ENCODE data around the gene BTBD2. TPM values are rescaled to one million over a fixed set of nuclear protein-coding genes. Genes with fewer than 3 reads are reported as not detected.

BTBD2 gene
- polyA plus RNA-seq, 1 experiment: 25.5 TPM

DNA sequence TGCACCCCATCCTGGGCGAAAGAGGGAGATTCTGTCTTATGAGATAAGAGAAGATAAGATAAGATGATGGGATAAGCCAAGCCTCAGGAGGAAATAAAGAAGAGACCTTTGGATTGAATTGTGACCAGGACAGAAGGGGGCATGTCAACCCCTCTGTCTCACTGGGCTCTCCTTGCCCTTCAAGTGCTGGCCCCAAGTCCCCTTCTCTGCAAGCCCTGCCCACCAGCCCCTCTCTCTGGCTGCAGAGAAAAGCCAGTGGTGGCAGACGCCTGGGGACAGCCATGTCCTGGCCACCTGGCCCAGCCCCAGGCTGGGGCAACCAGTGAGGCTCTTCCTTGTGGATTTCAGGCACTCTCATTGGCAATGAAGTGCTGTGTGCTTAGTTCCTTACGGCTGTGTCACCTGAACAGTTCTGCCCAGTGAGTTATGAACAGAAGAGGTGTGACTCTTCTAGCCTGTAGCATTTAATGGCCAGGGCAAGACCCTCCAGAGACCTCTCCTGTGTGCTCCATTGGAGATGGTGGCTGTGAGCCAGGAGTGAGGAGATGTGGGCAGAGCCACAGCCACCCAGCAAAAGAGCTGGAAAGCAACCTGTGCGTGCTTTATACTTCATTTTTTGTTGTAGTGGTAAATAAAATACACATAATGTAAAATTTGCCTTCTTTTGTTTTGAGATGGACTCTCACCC lies 6.1 kb upstream of the BTBD2 start:
- Histone ChIP-seq H3K9me3 (ENCODE audit: control insufficient read depth, insufficient read depth, low read length) (peaks cover 5% of the 10 kb centered on the region; the same call in 1 of the 2 replicates), H3K27ac (ENCODE audit: low read depth, low read length) (no peak overlapping the region), H3K4me3 (ENCODE audit: low read depth, low read length) (no peak overlapping the region), H3K27me3 (ENCODE audit: control insufficient read depth, insufficient read depth, low read length) (peaks cover 4% of the 10 kb centered on the region)
- POLR2A ChIA-PET: no interaction called here
- DNase-seq (ENCODE audit: low read depth, low spot score): no peak
- CTCF ChIA-PET: interaction anchor here (3.8 kb wide), 1 partner anchor 49 kb away, joined by 35 read pairs; no protein-coding TSS in a partner anchor
- TF ChIP-seq, protein P1, sequence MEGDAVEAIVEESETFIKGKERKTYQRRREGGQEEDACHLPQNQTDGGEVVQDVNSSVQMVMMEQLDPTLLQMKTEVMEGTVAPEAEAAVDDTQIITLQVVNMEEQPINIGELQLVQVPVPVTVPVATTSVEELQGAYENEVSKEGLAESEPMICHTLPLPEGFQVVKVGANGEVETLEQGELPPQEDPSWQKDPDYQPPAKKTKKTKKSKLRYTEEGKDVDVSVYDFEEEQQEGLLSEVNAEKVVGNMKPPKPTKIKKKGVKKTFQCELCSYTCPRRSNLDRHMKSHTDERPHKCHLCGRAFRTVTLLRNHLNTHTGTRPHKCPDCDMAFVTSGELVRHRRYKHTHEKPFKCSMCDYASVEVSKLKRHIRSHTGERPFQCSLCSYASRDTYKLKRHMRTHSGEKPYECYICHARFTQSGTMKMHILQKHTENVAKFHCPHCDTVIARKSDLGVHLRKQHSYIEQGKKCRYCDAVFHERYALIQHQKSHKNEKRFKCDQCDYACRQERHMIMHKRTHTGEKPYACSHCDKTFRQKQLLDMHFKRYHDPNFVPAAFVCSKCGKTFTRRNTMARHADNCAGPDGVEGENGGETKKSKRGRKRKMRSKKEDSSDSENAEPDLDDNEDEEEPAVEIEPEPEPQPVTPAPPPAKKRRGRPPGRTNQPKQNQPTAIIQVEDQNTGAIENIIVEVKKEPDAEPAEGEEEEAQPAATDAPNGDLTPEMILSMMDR (IDR thresholded peaks at IDR 0.05; ENCODE audit: low read depth, low read length): no peak

DNA sequence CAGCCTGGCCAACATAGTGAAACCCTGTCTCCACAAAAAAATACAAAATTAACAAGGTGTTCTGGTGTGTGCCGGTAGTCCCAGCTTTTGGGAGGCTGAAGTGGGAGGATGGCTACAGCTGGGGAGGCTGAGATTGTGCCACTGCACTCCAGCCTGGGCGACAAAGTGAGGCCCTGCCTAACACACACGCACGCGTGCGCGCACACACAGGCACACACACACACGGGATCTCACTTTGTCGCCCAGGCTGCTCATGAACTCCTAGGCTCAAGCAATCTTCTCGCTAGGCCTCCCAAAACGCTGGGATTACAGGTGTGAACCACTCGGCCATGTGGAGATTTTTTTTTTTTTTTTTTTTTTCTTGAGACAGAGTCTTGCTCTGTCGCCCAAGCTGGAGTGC lies 3.2 kb upstream of the BTBD2 start:
- H3K27me3 ChIP-seq (ENCODE audit: control insufficient read depth, insufficient read depth, low read length): peaks cover 4% of the 10 kb centered on the region
- ChIA-PET POLR2A (no interaction called here), CTCF (interaction anchor here (0.6 to 3.8 kb wide), 14 partner anchors 9 to 217 kb away, joined by 3 to 35 read pairs (median 4); partner anchors contain the start of gene PLEKHJ1)
- no peak overlapping the region for H3K27ac ChIP-seq (ENCODE audit: low read depth, low read length)
- no peaks in the 10 kb centered on the region; the same call in 1 of the 2 replicates for H3K9me3 ChIP-seq (ENCODE audit: control insufficient read depth, insufficient read depth, low read length)
- no peak overlapping the region for H3K4me3 ChIP-seq (ENCODE audit: low read depth, low read length)
- DNase-seq (ENCODE audit: low read depth, low spot score): no peak
- TF ChIP-seq, protein P1 (IDR thresholded peaks at IDR 0.05; ENCODE audit: low read depth, low read length): no peak

DNA sequence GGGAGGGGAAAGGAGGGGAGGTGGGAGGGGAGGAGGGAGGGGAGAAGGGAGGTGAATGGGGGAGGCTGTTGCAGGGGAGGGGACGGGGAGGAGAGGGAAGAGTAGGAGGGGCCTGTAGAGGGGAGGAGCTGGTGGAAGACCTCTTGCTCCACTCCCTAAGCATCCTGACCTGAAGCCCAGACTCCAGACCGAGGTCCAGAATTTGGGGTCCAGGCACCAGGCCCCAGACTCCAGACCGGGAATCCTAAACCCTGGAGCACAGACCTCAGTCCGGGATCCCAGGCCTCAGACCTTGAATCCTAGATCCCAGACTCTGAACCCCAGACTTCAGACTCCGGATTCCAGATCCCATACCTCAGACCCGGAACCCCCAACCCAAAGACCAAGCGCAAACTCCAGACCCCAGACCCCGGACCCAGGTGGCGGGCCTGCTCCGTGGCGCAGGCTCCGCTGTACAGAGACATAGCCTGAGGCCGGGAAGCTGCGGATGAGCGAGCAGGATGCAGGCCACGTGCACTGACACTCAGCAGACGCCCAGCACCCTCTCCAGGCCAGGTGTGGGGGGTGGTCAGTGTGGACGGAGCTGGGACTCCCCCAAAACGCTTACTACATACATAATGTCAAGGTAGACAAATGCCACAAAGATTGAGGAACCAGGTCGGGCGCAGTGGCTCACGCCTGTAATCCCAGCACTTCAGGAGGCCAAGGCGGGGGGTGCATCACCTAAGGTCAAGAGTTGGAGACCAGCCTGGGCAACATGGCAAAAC lies 710 bp upstream of the BTBD2 start:
- DNase-seq (ENCODE audit: low read depth, low spot score): peak; percentile 63
- Histone ChIP-seq H3K27ac (ENCODE audit: low read depth, low read length) (no peak overlapping the region), H3K4me3 (ENCODE audit: low read depth, low read length) (peak overlapping the region; percentile 57), H3K27me3 (ENCODE audit: control insufficient read depth, insufficient read depth, low read length) (no peaks in the 10 kb centered on the region), H3K9me3 (ENCODE audit: control insufficient read depth, insufficient read depth, low read length) (no peaks in the 10 kb centered on the region; the same call in 1 of the 2 replicates)
- TF ChIP-seq, protein P1 (IDR thresholded peaks at IDR 0.05; ENCODE audit: low read depth, low read length): no peak
- POLR2A ChIA-PET: no interaction called here
- CTCF ChIA-PET: interaction anchor here (0.6 to 1.3 kb wide), 2 partner anchors 34 to 53 kb away, joined by 3 to 5 read pairs; no protein-coding TSS in a partner anchor

DNA sequence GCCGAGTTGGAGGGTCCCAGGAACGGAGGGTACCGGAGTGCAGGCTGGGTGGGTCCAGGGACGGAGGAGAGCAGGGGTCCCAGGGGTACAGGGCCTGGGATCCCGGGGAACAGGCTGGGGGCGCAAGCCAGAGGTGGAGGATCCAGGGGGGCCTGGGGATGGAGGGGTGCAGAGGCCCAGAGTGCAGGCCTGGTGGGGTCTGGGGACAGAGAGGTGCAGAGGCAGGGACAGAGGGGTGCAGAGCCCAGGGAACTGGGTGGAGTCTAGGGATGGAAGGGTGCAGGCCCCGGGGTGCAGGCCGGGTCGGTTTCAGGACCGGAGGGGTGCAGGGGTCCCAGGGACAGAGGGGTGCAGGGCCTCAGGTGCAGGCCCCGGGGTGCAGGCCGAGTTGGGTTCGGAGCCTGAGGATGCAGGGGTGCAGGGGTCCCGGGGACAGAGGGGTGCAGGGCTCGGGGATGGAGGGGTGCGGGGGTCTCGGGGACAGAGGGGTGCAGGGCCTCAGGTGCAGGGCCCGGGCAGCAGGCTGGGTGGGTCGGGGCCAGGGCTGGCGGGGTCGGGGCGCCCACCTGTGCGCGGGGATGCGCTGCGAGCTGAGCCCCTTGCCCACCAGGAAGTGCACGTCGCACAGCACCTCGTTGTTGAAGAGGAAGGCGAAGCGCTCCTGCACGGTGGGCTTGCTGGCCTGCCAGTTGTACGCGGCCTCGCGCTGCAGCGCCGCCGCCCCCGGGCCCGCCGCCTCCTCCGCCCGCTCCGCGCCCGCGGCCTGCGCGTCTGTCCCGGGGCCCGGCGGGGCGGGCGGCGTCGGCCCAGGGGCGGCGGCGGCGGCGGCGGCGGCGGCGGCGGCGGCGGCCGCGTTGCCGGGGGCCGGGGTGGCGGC lies 545 bp downstream of the BTBD2 start:
- peak overlapping the region; percentile 72 for H3K4me3 ChIP-seq (ENCODE audit: low read depth, low read length)
- H3K27me3 ChIP-seq (ENCODE audit: control insufficient read depth, insufficient read depth, low read length): no peaks in the 10 kb centered on the region
- POLR2A ChIA-PET: no interaction called here
- peaks cover 4% of the 10 kb centered on the region; the same call in 1 of the 2 replicates for H3K9me3 ChIP-seq (ENCODE audit: control insufficient read depth, insufficient read depth, low read length)
- TF ChIP-seq, protein P1 (IDR thresholded peaks at IDR 0.05; ENCODE audit: low read depth, low read length): no peak
- H3K27ac ChIP-seq (ENCODE audit: low read depth, low read length): no peak overlapping the region
- CTCF ChIA-PET: no interaction called here
- no peak for DNase-seq (ENCODE audit: low read depth, low spot score)
